ENCODE measurements around the gene PLXNB2.

DNA sequence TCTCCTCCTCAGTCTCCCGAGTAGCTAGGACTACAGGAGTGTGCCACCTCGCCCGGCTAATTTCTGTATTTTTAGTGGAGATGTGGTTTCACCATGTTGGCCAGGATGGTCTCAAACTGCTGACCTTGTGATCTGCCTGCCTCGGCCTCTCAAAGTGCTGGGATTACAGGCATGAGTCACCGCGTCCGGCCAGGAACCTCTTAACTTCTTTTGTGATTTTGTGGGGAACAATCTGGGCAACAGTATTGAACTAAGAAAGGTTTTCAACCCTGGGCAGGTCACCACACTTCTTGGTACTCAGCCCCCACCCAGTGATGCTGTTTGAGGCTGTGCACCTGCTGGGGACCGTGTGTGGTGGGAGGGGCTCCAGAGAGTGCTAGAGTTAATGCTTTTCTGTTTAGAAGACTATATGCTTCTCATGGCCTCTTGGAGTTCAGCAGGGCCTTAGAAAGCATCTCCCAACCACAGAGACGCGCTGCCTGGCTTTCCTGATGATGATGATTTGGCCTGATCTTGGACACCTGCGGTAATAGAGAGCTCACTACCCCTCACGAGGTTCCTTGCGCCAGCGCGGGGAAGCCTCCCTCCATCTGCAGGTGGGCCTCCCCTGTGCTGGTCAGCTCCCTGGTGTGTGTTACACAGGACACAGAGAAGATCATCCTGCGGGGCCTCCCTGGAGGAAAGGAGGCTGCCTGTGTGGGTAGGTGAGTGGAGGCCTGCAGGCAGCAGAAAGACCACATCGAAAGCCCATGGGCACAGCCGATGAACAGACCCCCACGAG lies 18.2 kb upstream of the PLXNB2 start:
- TF ChIP-seq SIN3A (IDR thresholded peaks at IDR 0.05; ENCODE audit: borderline replicate concordance, insufficient read depth, low read depth, low read length) (no peak), POLR2AphosphoS5 (IDR thresholded peaks at IDR 0.05; ENCODE audit: low read depth, low read length) (no peak), TCF7L2 (IDR thresholded peaks at IDR 0.05; ENCODE audit: low read depth, low read length) (no peak)
- TF ChIP-seq, protein P1, sequence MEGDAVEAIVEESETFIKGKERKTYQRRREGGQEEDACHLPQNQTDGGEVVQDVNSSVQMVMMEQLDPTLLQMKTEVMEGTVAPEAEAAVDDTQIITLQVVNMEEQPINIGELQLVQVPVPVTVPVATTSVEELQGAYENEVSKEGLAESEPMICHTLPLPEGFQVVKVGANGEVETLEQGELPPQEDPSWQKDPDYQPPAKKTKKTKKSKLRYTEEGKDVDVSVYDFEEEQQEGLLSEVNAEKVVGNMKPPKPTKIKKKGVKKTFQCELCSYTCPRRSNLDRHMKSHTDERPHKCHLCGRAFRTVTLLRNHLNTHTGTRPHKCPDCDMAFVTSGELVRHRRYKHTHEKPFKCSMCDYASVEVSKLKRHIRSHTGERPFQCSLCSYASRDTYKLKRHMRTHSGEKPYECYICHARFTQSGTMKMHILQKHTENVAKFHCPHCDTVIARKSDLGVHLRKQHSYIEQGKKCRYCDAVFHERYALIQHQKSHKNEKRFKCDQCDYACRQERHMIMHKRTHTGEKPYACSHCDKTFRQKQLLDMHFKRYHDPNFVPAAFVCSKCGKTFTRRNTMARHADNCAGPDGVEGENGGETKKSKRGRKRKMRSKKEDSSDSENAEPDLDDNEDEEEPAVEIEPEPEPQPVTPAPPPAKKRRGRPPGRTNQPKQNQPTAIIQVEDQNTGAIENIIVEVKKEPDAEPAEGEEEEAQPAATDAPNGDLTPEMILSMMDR (IDR thresholded peaks at IDR 0.05), result no peak
- TF ChIP-seq, protein P2, sequence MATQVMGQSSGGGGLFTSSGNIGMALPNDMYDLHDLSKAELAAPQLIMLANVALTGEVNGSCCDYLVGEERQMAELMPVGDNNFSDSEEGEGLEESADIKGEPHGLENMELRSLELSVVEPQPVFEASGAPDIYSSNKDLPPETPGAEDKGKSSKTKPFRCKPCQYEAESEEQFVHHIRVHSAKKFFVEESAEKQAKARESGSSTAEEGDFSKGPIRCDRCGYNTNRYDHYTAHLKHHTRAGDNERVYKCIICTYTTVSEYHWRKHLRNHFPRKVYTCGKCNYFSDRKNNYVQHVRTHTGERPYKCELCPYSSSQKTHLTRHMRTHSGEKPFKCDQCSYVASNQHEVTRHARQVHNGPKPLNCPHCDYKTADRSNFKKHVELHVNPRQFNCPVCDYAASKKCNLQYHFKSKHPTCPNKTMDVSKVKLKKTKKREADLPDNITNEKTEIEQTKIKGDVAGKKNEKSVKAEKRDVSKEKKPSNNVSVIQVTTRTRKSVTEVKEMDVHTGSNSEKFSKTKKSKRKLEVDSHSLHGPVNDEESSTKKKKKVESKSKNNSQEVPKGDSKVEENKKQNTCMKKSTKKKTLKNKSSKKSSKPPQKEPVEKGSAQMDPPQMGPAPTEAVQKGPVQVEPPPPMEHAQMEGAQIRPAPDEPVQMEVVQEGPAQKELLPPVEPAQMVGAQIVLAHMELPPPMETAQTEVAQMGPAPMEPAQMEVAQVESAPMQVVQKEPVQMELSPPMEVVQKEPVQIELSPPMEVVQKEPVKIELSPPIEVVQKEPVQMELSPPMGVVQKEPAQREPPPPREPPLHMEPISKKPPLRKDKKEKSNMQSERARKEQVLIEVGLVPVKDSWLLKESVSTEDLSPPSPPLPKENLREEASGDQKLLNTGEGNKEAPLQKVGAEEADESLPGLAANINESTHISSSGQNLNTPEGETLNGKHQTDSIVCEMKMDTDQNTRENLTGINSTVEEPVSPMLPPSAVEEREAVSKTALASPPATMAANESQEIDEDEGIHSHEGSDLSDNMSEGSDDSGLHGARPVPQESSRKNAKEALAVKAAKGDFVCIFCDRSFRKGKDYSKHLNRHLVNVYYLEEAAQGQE (IDR thresholded peaks at IDR 0.05; ENCODE audit: insufficient read depth in 1 of 2, low read depth in 2 of 2, low read length in 1 of 2), result no peak

All from Panc1 (cell line).